Smooth muscle cell (in vitro differentiated cells): ENCODE measurements around the gene SPRYD3. TPM values are rescaled to one million over a fixed set of nuclear protein-coding genes. Genes with fewer than 3 reads are reported as not detected.

Experiments used
- DNase-seq: peaks from one replicate; lab custom pipeline; 2025; ENCODE audit not compliant: unreplicated experiment; lab: John Stamatoyannopoulos, UW
- H2AFZ ChIP-seq: fragments of 200-600 bp; sonication (generic); 2 replicates; pipeline ENCODE4 v1.6.0; 2016; ENCODE audit warnings: antibody characterized with exemption, low read depth, mild to moderate bottlenecking
- H3F3A ChIP-seq: fragments of 200-600 bp; sonication (generic); 2 replicates; pipeline ENCODE4 v1.6.0; 2017; ENCODE audit warnings: antibody characterized with exemption, low read depth
- H3K27ac ChIP-seq: fragments of 200-600 bp; sonication (generic); 2 replicates; pipeline ENCODE4 v1.5.1; 2016; ENCODE audit warnings: low read depth, mild to moderate bottlenecking
- H3K27me3 ChIP-seq: fragments of 200-600 bp; sonication (generic); 2 replicates; pipeline ENCODE4 v1.6.1; 2016; ENCODE audit warnings: low read depth, mild to moderate bottlenecking
- H3K36me3 ChIP-seq: fragments of 200-600 bp; sonication (generic); 2 replicates; pipeline ENCODE4 v1.5.1; 2016; ENCODE audit warnings: low read depth
- H3K4me1 ChIP-seq: fragments of 200-600 bp; sonication (generic); 2 replicates; pipeline ENCODE4 v1.5.1; 2016; ENCODE audit warnings: low read depth
- H3K4me2 ChIP-seq: fragments of 200-600 bp; sonication (generic); 2 replicates; pipeline ENCODE4 v1.6.0; 2016; ENCODE audit warnings: mild to moderate bottlenecking
- H3K4me3 ChIP-seq: fragments of 200-600 bp; sonication (generic); 2 replicates; pipeline ENCODE4 v1.5.1; 2016; ENCODE audit warnings: mild to moderate bottlenecking
- H3K79me2 ChIP-seq: fragments of 200-600 bp; sonication (generic); 2 replicates; pipeline ENCODE4 v1.6.0; 2016; ENCODE audit warnings: low read depth, mild to moderate bottlenecking
- H3K9ac ChIP-seq: fragments of 200-600 bp; sonication (generic); 2 replicates; pipeline ENCODE4 v1.6.0; 2016; ENCODE audit warnings: low read depth
- H3K9me3 ChIP-seq: fragments of 200-600 bp; sonication (generic); replicated peaks from 2 replicates; pipeline ENCODE4 v1.5.1; 2016; ENCODE audit warnings: low read depth
- H4K20me1 ChIP-seq: fragments of 200-600 bp; sonication (generic); 2 replicates; pipeline ENCODE4 v1.6.0; 2016; ENCODE audit warnings: low read depth
- WGBS: methylation state at CpG from one replicate; pipeline ENCODE4 v1.1.7; 2016; ENCODE audit warnings: low lambda C conversion rate; 5-methylcytosine and 5-hydroxymethylcytosine counted together
- polyA plus RNA-seq: library from polyadenylated mRNA; unstranded; fragments of >200 nt; fragmentation: Nextera tagmentation; extraction: Ambion mirVana; gene quantifications from 2 replicates; pipeline ENCODE4 v1.2.1, GENCODE V29; 2016
- total RNA-seq: library from RNA; depleted of rRNA; stranded (reverse); fragments of >200 nt; gene quantifications from 2 replicates; pipeline ENCODE4 v1.2.3, GENCODE V29; 2014
- TF ChIP-seq, protein P1 (sequence below): fragments of 200-600 bp; sonication (generic); IDR thresholded peaks from 2 replicates; pipeline ENCODE4 v1.5.1; 2017; ENCODE audit warnings: borderline replicate concordance, mild to moderate bottlenecking, antibody characterized with exemption; ENCODE audit not compliant: insufficient read depth, poor library complexity, severe bottlenecking

SPRYD3 gene
- total and polyA plus RNA-seq, 2 experiments from 2014 or later, result 20.2 to 57.1 TPM

DNA sequence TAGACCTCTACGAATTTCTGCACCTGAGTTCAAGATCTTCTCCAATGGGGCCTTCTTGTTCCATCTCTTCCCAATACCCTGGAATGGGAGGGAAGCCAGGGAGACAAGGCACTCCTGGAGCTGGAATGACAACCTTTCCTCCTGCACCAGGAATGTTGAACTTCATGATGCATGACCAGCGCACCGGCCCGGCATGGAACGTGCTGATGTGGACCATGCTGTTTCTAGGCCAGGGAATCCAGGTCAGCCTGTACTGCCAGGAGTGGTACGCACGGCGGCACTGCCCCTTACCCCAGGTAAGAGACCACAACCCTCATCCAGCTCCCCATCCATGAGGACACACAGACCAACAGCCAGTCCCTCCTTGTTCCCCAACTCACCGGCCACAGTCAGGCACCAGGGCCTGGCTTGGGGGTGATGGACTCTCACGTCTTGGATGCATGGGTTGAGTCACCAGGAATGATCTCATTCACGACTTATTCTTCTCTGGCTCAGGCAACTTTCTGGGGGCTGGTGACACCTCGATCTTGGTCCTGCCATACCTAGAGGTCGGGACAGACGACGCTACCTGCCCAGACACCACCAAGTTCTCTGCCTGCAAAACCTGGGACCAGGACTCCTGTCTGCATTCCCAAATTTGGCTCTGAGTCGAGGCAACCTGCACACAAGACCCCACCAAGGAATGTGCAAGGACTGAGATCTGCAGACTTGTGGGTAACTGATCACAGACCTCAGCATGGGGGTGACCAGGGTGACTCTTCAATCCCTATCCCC lies 44.6 kb upstream of the SPRYD3 start:
- DNase-seq, result no peak

DNA sequence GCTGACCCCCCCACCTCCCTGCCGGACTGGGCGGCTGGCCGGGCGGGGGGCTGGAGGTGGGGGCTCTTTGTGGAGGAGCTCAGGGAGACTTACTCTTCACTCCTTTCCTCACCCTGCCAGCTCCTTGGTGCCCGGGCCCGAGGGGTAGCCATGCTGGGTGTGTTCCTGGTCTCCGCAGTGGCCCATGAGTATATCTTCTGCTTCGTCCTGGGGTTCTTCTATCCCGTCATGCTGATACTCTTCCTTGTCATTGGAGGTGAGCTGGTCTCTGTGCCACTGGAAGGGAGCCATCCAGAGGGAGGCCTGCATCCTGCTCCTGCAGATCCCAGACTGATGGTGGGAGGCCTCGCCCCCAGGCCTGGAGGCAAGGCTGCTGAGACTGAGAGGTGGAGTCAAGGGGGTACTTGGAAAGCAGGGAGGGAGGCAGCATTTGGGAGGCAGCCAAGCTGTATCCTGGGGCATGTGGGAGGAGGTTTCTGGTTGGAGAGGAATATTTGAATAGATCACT lies 43.8 kb upstream of the SPRYD3 start:
- no peak overlapping the region for H3K27ac ChIP-seq
- WGBS, result 91% methylated on average over 9 of the region's 10 CpGs
- no peaks in the 10 kb centered on the region for H3F3A ChIP-seq
- H2AFZ ChIP-seq, result no peak overlapping the region
- H3K4me1 ChIP-seq, result no peaks in the 10 kb centered on the region
- no peak overlapping the region for H3K4me2 ChIP-seq
- no peaks in the 10 kb centered on the region for H4K20me1 ChIP-seq
- no peaks in the 10 kb centered on the region for H3K36me3 ChIP-seq
- H3K9me3 ChIP-seq, result no peaks in the 10 kb centered on the region
- H3K9ac ChIP-seq, result no peak overlapping the region
- peaks cover 4% of the 10 kb centered on the region for H3K27me3 ChIP-seq
- no peaks in the 10 kb centered on the region for H3K79me2 ChIP-seq
- no peak for DNase-seq
- TF ChIP-seq, protein P1, sequence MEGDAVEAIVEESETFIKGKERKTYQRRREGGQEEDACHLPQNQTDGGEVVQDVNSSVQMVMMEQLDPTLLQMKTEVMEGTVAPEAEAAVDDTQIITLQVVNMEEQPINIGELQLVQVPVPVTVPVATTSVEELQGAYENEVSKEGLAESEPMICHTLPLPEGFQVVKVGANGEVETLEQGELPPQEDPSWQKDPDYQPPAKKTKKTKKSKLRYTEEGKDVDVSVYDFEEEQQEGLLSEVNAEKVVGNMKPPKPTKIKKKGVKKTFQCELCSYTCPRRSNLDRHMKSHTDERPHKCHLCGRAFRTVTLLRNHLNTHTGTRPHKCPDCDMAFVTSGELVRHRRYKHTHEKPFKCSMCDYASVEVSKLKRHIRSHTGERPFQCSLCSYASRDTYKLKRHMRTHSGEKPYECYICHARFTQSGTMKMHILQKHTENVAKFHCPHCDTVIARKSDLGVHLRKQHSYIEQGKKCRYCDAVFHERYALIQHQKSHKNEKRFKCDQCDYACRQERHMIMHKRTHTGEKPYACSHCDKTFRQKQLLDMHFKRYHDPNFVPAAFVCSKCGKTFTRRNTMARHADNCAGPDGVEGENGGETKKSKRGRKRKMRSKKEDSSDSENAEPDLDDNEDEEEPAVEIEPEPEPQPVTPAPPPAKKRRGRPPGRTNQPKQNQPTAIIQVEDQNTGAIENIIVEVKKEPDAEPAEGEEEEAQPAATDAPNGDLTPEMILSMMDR, result no peak
- no peak overlapping the region for H3K4me3 ChIP-seq

More for the DNA sequence above, 44.6 kb upstream of the SPRYD3 start:
- Histone ChIP-seq H2AFZ (no peak overlapping the region), H3K27ac (no peak overlapping the region), H3K36me3 (no peaks in the 10 kb centered on the region), H3K4me3 (no peak overlapping the region), H3K9ac (no peak overlapping the region), H3K4me1 (no peaks in the 10 kb centered on the region), H4K20me1 (no peaks in the 10 kb centered on the region), H3K79me2 (no peaks in the 10 kb centered on the region), H3F3A (no peaks in the 10 kb centered on the region), H3K4me2 (no peak overlapping the region), H3K9me3 (no peaks in the 10 kb centered on the region), H3K27me3 (peaks cover 4% of the 10 kb centered on the region)
- TF ChIP-seq, protein P1, result no peak
- 87% methylated on average over 16 of the region's 16 CpGs for WGBS

DNA sequence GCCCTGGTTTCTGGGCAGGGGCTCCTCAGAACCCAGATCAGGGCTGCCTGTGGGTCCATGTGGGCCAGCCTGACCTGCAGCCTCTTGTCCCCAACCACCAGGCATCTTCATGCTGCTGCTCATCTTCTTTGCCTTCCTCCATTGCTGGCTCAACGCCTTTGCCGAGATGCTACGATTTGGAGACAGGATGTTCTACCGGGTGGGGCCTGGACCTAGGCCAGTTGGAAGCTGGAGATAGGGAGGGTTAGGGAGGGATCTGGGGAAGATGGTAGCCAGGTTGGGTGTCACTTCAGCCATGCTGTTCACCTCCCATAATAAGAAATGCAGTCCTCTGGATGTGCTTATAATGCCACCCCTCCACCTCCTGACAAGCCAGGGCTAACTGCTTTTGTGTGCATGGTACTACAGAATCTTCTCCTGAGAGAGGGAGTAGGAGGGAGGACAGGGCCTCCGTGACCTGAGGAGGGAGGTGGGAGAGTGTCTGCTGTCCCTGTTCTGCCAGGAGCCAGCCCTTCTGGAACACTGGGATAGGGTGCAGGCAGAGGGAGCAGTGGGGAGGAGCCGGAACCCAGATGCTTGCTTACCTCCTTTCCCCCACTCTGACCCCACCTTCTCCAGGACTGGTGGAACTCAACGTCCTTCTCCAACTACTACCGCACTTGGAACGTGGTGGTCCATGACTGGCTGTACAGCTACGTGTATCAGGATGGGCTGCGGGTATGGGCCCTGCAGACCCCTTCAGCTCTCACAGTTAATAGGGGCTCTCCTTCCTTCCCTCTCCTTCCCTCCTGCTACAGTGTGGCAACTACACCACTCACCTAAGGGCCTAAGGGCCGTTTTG lies 41.7 kb upstream of the SPRYD3 start:
- H3K79me2 ChIP-seq, result no peaks in the 10 kb centered on the region
- 97% methylated on average over 12 of the region's 12 CpGs for WGBS

More for the DNA sequence above, 41.7 kb upstream of the SPRYD3 start:
- Histone ChIP-seq H2AFZ (no peak overlapping the region), H3K9ac (no peak overlapping the region), H3K4me1 (no peaks in the 10 kb centered on the region), H3K27me3 (no peaks in the 10 kb centered on the region), H3K4me3 (no peak overlapping the region), H3K27ac (no peak overlapping the region), H3F3A (no peaks in the 10 kb centered on the region), H3K9me3 (no peaks in the 10 kb centered on the region), H4K20me1 (no peaks in the 10 kb centered on the region), H3K4me2 (no peak overlapping the region), H3K36me3 (no peaks in the 10 kb centered on the region)
- TF ChIP-seq, protein P1, result no peak
- no peak for DNase-seq
